ENCODE results near the gene ARMC8.

DNA sequence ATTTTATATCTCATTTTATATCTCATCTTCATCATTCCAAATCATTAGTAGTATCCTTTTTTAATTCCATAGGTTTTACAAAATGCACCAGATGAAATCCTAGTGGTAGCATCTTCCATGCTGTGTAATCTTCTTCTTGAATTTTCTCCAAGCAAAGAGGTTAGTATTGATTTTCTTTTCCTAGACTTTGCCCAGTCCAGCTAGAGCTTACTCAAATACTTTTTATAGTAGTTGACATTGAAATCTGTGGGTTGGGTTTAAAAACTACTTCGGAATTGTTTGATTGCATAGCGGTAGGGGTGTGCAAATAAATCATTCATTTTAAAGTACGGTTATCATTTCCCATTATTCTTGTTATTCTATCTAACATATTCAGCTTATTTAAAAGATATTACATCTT is 80.0 kb downstream of the ARMC8 start:
- TF ChIP-seq CTCF (IDR thresholded peaks at IDR 0.05; ENCODE audit: poor library complexity, severe bottlenecking) (no peak), REST (IDR thresholded peaks at IDR 0.05; ENCODE audit: borderline replicate concordance) (no peak), TAF1 (IDR thresholded peaks at IDR 0.05; ENCODE audit: low read depth) (no peak), MXI1 (conservative IDR thresholded peaks at IDR 0.05; ENCODE audit: poor library complexity, severe bottlenecking) (no peak), SMC3 (conservative IDR thresholded peaks at IDR 0.05; ENCODE audit: poor library complexity) (no peak), EP300 (conservative IDR thresholded peaks at IDR 0.05; ENCODE audit: poor library complexity, severe bottlenecking) (no peak), RAD21 (conservative IDR thresholded peaks at IDR 0.05) (no peak), EZH2 (IDR thresholded peaks at IDR 0.05; ENCODE audit: borderline replicate concordance, insufficient read depth, low read length, poor library complexity, severe bottlenecking) (no peak)
